ENCODE data around the gene MOK.
"Not testable (repeated sequence)": the region's sequence is repeated elsewhere in the genome, so short reads cannot be mapped to it uniquely, and the experiment has no call there.

The MOK gene, protein sequence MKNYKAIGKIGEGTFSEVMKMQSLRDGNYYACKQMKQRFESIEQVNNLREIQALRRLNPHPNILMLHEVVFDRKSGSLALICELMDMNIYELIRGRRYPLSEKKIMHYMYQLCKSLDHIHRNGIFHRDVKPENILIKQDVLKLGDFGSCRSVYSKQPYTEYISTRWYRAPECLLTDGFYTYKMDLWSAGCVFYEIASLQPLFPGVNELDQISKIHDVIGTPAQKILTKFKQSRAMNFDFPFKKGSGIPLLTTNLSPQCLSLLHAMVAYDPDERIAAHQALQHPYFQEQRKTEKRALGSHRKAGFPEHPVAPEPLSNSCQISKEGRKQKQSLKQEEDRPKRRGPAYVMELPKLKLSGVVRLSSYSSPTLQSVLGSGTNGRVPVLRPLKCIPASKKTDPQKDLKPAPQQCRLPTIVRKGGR

DNA sequence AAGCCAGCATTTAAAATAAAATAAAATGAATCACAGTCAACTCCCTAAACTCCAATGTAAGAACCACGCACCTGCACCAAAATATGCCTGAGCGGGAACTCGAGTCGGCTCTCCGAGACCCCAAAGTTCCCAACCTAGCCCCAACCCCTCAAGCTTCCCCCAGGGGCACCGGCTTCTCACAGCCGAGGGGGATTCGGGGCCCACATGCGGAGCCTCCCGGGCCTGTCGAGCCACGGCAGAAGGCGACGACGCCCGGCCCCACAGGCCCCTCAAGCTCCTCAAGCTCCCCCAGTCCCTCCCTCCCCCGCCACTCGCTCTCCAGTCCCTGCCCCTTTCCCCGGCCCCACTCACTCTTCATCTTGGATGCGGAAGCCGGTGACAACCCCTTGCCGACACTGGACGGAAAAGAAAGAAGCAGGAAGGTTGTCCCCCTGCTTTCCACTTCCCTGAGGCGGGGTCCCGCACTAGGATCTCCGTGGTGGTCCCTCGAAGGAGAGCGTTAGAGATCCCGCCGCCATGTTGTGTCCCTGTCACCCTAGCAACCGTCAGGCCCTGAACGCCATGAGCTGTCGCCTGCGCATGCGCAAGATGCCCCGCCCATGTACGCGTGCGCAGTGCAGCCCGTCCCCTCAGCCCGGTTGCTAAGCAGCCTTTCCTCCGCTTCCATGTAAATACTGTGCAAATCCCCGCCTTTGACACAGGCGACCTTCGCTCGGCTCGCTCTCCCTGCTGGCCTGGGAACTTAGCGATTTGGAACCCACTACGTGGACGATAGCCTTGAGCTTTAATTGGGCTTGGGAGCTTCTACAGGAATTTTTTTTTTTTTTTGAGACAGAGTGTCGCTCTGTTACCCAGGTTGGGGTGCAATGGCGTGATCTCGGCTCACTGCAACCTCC, at the start of gene MOK:
Gene MOK (minus strand): TSS at position 554 of the 896 bp plus-strand sequence. CDS start 196 bp downstream, at position 358.
- DNase-seq: peak; percentile 69 to 97 (median 92)

DNA sequence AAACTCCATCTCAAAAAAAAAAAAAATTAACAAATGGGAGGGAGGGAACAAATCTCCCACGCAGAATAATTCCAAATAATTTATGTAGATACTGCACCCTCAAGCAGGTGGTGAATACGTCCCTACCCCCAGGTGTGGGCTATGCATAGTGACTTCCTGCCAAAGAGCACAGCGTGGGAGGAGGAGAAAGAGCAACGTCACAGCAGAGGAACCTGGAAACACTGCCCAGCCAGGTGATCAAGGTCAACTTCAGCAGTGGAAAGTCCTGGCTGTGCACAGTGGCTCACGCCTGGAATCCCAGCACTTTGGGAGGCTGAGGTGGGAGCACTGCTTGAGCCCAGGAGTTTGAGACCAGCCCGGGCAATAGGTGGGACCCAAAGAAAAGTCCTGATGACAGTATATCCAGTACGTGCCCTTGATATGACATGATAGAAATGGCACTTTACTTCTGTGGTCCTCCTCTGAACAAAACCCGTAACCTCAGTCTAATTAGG, 48.2 kb upstream of the MOK start:
- DNase-seq: no peak

DNA sequence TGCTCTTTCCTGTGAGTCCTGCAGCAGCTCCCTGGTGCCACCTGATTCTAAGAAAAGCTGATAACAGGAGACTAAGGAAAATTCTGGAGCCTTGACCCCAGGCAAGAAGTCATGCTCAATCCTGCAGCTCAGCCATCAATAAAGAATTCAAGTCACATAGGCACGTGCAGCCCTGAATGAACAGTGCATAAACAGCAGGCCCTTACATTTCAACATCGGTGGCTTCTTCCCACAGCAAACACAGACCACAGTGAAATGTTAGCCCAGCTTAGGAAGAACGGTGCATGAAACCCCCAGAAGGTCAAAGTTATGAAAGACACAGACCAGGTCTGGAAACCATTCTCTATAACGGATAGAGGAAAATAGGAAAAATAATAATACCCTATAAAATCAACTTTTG, 47.2 kb upstream of the MOK start:
- peak in 2 of 56 donors; percentile 28 to 51 for DNase-seq

DNA sequence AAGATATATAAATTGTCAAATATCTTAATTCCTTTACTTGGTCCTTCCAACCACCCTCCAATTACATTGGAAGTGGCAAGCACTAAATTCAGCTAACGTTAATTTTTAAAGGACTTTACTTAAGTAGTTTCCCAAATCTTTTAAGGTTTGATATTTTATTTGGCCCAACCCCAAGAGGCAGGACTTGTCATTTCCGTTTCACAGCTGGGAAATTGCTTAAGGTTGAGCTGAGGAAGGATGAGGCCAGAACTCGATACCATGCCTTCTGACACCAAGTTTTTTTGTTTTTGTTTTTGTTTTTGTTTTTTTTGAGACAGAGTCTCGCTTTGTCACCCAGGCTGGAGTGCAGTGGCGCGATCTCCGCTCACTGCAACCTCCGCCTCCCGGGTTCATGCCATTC, 46.6 kb upstream of the MOK start:
- DNase-seq: not testable (repeated sequence)

DNA sequence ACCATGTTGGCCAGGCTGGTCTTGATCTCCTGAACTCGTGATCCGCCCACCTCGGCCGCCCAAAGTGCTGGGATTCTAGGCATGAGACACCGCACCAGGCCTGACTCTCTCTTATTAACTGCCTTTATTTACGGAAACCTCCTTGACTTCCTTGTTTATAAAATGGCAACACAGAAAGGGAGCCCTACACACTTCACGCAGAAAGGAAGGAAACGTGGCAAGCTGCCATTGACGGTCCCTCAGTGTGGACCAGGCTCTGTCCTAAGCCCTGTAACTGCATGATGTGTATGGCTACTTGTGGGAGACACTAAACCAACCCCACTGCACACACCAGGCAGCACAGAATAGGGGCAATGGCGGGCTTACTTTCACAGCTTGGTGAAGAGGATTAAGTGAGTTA, 46.1 kb upstream of the MOK start:
- DNase-seq: no peak

DNA sequence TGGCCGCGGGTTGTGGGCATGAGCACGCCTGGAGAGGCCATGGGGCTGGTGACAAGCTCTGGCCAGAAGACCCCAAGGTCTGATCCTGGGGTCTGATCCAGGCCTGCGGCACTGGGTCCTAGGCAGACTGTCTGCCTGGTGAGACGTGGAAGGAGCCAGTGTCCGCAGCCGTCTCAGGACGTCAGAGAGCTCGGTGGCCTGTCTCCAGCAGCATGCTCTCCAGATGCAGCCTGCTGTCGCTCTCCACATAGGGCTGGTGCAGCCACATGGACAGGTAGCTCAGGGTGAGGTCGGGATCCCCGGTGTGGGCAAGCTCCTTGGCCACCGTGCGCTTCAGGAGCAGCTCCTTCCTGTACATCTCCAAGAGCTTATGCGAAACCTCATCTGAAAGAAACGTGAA, 43.4 kb upstream of the MOK start:
- DNase-seq: no peak

DNA sequence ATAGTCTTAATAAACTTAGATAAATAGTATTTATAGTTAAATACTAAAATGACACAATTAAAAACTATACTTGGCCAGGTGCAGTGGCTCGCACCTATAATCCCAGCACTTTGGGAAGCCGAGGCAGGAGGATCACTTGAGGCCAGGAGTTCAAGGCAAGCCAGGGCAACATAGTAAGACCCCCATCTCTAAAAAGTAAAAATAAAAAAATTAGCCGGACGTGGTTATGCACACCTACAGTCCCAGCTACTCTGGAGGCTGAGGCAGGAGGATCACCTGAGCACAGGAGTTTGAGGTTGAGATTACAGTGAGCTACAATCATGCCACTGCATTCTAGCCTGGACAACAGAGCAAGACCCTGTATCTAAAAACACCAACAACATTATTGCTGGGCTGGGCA, 41.7 kb upstream of the MOK start:
- DNase-seq: no peak

DNA sequence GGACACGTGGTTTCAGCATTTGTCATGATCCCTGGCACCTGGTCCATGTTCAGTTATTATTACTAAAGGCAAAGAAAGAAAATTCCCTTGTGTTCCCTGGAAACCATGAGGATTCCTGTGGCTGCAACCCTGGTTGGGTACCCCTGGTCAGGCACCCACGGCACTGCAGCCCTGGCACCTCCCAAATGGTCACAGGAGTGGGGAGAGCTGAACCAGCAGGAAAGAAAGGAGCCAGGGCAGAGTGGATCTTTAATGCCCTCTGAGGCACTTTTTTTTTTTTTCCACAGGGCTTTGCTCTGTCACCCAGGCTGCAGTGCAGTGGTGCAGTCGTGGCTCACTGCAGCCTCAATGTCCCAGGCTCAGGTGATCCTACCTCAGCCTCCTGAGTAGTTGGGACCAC, 40.3 kb upstream of the MOK start:
- DNase-seq: no peak

DNA sequence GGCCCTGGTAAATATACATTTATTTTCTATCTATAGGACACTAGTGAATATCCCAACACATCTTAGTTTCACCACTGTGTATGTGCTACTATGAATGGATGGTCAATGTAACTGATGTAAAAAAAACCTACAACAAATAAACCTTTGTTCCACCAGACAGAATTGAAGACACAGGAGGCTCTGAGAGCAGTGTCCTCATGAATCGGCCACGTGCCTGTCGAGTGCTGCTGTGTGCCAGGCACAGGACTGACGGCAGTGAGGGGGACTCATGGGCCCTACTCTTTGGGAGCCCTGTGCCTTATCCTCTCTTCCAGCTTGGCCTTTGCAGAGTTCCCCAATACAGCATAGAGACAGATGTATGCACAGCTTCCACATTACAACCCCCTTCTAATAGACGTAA, 39.5 kb upstream of the MOK start:
- DNase-seq: peak in 54 of 56 donors; percentile 16 to 92 (median 71)

DNA sequence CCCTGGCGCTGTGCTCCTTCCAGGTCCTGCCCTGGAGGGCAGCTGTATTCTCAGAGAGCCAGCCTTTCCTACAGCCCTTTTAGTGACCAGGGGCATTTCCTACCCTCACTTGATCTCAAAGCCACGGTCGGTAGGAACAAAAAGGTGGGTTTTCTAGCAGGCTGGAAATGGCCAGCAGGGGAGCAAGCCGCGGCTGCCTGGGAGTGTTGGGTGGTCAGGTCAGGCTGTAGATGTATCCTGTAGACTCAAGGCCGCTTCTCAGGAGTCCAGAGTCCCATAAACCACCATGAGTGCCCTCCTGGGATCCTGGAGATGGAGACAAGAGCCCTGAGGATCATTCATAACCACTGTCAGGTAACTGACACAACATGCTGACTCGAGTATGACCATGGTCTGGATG, 39.1 kb upstream of the MOK start:
- no peak for DNase-seq

DNA sequence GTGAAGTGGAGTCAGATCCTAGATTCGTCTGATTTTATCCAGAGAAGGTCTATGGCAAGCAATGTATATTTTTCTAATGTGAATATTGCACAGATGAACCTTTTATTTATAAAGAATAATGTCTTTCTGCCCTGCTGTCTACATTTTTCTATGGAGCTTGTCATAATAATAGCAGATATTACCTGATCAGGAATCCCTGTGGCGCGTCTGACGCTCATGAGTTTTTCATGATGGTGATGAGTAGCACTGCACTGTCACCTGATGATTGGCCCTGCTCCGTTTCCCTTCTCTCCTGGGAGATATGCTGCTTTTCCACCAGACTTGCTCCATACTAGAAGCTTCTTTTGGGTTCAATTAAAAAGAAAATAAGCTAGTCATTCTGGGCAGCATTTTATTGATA, 37.3 kb upstream of the MOK start:
- no peak for DNase-seq

DNA sequence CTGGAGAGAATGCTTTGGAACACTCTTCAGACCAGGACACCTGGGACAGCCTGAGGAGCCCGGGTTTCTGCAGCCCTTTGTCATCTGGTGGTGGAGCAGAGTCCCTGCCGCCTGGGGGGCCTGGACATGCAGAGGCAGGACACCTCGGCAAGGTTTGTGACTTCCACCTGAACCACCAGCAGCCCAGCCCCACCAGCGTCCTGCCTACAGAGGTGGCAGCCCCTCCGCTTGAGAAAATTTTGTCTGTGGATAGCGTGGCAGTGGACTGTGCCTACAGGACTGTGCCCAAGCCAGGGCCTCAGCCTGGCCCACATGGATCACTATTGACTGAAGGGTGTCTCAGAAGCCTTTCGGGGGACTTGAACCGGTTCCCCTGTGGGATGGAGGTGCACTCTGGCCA, 36.6 kb upstream of the MOK start:
- no peak for DNase-seq

DNA sequence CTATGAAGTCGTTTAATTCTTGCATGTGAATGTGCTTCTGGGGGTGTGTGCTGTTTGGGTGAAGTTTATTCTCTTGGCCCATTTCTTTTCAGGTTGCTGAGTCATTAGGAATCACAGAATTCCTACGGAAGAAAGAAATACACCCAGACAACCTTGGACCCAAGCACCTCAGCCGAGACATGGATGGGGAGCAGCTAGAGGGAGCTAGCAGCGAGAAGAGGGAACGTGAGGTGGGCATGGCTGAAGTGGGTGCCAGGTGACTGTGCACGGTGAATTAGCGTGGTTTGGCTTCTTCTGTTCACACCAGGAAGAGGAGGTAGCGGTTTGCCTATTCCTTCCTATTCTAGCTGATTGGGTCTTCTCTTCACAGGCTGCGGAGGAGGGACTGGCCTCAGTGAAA, 33.8 kb upstream of the MOK start:
- DNase-seq: no peak

DNA sequence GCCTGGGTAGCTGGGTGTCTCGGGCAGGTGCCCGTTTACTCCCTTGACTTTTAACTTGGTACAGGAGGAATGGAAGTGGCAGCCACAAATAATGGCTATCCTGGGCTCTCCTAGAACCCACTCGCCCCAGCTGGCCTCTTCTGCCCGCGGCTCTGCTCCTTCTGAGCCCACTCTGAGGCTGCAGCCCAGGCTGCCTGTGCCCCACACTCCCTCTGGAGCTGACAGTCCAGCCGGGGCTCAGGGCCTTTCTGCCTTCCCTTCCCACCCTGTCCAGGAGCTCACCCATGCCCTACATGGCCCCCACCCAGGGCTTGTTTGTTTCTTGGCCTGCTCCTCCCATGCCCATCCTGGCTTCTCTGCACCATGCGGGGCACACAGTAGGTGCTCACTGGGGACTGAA, 30.2 kb upstream of the MOK start:
- DNase-seq: no peak

DNA sequence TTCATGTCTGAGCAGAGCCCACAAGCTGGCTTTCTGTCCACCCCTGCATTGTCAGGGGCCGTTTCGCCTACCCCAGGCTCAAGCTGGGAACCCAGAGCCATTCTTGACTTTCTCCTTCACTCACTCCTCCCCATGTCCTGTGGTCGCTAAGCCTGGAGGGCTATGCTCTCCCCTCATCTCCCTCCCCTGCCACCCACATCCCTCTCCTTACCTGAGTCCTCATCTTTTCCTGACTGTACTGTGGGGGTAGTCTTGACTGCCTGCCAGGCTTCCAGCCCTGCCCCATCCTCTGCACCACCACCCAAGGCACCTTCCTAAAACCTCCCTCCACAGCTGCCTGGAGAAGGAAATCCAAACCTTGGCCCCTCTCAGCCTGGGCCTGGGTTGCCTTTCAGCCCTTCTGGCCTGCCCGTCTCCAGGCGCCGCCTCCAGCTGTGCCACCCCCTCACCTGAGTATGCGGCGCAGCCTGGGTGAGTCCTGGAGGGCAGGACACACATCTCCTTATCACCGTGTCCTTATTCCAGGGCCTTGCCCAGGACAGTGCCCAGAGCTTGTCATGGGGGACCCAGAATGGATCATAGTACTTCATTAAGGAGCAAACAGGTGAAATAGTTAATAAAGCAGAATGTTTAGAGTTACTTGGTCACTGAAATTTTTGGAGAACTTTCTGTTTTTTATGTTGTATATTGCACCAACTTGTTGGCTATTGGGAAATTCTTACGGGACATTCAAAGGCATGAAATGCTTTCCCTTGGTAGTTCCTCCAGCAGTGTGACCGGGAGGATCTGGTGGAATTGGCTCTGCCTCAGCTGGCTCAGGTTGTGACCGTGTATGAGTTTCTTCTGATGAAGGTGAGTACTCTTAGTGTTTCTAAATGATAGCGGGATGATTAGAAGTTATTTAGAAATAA, 29.1 kb upstream of the MOK start:
- no peak for DNase-seq

DNA sequence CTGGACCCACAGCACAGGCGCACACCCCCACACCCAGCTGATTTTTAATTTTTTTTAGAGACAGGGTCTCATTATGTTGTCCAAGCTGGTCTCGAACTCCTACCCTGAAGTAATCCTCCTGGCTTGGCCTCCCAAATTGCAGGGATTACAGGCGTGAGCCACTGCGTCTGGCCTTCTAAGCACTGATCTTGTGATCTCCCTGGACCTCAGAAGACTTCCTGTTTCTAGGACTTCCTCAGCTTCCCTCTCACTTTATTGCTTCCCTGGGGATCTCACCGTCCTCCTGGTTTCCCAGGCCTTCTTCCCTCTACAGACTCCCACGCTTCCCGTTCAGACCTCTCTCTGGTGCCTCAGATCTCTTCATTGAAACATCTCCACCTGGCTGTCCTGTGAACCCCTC, 28.4 kb upstream of the MOK start:
- no peak for DNase-seq

DNA sequence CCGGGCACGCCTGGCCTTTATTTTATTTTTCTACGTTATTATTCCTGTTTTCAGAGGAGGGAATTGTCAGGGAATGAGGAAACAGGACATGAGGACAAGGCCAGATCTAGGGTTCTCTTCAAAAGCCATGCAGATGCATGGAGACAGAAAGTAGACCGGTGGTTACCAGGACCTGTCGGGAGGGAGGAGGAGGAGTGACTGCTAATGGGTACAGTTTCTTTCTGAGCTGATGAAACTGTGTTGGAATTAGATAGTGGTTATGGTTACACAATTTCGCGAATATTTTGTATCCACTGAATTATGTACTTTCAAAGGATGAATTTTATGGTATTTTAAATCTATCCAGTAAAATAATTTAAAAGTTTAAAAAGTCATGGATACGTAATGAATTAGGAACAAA, 25.8 kb upstream of the MOK start:
- DNase-seq: no peak

DNA sequence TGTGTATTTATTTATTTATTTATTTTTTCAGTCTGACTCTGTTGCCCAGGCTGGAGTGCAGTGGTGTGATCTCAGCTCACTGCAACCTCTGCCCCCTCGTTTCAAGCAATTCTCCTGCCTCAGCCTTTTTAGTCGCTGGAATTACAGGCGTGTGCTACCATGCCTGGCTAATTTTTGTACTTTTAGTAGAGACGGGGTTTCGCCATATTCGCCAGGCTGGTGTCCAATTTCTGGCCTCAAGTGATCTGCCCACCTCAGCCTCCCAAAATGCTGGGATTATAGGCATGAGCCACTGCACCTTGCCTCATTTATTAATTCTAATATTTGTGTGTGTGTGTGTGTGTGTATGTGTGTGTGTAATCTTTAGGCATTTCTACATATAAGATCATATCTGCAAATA, 24.4 kb upstream of the MOK start:
- not testable (repeated sequence) for DNase-seq

DNA sequence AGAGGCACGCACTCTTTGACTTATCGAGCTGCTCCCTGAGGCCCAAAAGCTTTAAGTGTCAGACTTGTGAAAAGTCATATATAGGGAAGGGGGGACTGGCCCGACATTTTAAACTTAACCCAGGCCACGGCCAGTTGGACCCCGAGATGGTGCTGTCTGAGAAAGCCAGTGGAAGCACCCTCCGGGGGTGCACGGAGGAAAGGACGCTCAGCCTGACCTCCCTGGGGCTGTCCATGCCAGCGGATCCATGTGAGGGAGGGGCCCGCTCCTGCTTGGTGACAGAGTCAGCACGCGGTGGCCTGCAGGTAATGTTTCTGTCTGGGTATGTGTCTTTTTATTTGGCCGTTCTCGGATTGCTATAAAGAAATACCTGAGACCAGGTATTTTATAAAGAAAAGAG, 21.6 kb upstream of the MOK start:
- no peak for DNase-seq

DNA sequence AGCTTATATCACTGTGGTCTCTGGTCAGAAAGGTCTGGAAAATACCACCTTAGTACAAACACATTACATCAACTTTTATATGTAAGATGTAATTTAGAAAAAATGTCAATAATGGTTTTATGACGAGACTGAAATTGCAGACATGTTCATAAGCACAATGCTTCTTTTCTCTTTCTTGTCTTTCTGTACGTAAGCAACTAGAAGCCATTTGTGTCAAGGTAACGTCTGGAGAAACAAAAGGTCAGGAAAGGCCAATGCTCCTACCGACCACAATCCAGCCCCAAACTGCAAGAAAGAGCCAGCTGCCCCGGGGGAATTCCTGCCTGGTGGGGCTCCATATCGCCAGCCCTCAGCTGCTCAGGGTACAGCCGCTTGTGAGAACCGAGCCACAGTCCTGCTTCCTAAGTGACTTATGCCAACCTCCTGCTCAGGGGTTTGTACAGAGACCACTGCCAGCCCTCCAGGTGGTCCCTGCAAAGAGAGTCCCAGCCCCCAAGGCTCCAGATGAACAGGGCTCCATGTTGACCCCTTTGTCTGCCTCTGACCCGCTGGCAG, 20.9 kb upstream of the MOK start:
- DNase-seq: no peak

DNA sequence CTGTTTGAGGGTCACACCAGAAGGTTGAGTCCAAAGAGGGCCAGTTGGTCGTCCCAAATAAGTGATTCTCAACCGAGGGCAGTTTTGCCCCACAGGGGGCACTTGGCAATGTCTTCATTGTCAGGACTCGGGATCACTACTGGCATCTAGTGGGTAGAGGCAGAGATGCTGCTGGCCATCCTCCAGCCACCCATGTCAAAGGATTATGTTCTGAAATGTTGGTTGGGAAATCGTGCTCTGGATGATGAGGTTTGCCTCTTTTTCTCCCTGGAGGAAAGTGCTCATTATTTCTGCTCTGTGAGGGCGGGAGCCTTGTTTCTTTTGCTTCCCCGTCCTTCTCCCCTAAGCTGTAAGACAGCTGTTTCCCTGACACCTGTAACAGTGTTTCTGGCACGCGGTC, 18.1 kb upstream of the MOK start:
- DNase-seq: peak in 40 of 56 donors; percentile 12 to 87 (median 46)

Measured in amygdala (tissue), 56 donors.